Left ventricle myocardium superior (tissue), 1 donor: ENCODE data around the gene PHACTR1. TPM values are rescaled to one million over a fixed set of nuclear protein-coding genes. Genes with fewer than 3 reads are reported as not detected.

Experiments used
- ATAC-seq: fragments of 200-7000 bp; cut with Tn5 transposase; one replicate; pipeline ENCODE4 v1.9.1; 2020; ENCODE audit warnings: mild to moderate bottlenecking, moderate library complexity
- DNase-seq: peaks from one replicate; pipeline ENCODE4 v3.0.0-alpha.2; 2020
- intact Hi-C: fragments of 100-400 bp; cut with micrococcal nuclease; formaldehyde crosslinking; loops from one replicate; pipeline ENCODE4 v1.11.0; 2022
- total RNA-seq: library from RNA; stranded (reverse); fragmentation: NEBNext Ultra II Directional; extraction: Animal tissue kit (Norgen Biotek cat#: 25700); gene quantifications from one replicate; pipeline ENCODE4 v1.2.1, GENCODE V29; 2021
- donor health status: DM: no; HTN: yes; CAD: no; lungs with severe emphysema.

The PHACTR1 gene
- total RNA-seq, 1 donor from 2014 or later, result 124 TPM

GRCh38 chr6:12841619-12842018, 125.1 kb downstream of the PHACTR1 start:
- ATAC-seq (no peak), DNase-seq (no peak)
- intact Hi-C loops, result no loop called here

GRCh38 chr6:12842114-12842513, 125.5 kb downstream of the PHACTR1 start:
- intact Hi-C loops, result no loop called here
- no peak for ATAC-seq
- DNase-seq, result no peak

GRCh38 chr6:12842658-12843057, 126.1 kb downstream of the PHACTR1 start:
- DNase-seq (no peak), ATAC-seq (no peak)
- intact Hi-C loops, result no loop called here

GRCh38 chr6:12844284-12845223, 128.0 kb downstream of the PHACTR1 start:
- intact Hi-C loops, result no loop called here
- no peak for DNase-seq
- ATAC-seq, result no peak

- DNase-seq (no peak), ATAC-seq (no peak)
- intact Hi-C loops, result no loop called here
Measured at GRCh38 chr6:12845224-12846004, 128.8 kb downstream of the PHACTR1 start.

- intact Hi-C loops, result no loop called here
- DNase-seq (no peak), ATAC-seq (no peak)
Measured at GRCh38 chr6:12848964-12849808, 132.6 kb downstream of the PHACTR1 start.

GRCh38 chr6:12849809-12850198, 133.2 kb downstream of the PHACTR1 start:
- ATAC-seq, result no peak
- no peak for DNase-seq
- intact Hi-C loops, result no loop called here

GRCh38 chr6:12851123-12851695, 134.6 kb downstream of the PHACTR1 start:
- no peak for ATAC-seq
- intact Hi-C loops, result no loop called here
- no peak for DNase-seq

- no peak for ATAC-seq
- intact Hi-C loops, result no loop called here
- DNase-seq, result no peak
Measured at GRCh38 chr6:12861603-12862002, 145.0 kb downstream of the PHACTR1 start.

- no peak for ATAC-seq
- DNase-seq, result no peak
- intact Hi-C loops, result no loop called here
Measured at GRCh38 chr6:12865117-12865516, 148.6 kb downstream of the PHACTR1 start.

- intact Hi-C loops, result no loop called here
- ATAC-seq, result no peak
- no peak for DNase-seq
Measured at GRCh38 chr6:12865671-12866181, 149.2 kb downstream of the PHACTR1 start.

GRCh38 chr6:12866422-12867029, 150.0 kb downstream of the PHACTR1 start:
- intact Hi-C loops, result no loop called here
- ATAC-seq, result no peak
- DNase-seq, result no peak

- ATAC-seq (no peak), DNase-seq (no peak)
- intact Hi-C loops, result no loop called here
Measured at GRCh38 chr6:12869816-12870432, 153.4 kb downstream of the PHACTR1 start.

GRCh38 chr6:12873691-12874090, 157.1 kb downstream of the PHACTR1 start:
- ATAC-seq, result no peak
- intact Hi-C loops, result no loop called here
- DNase-seq, result no peak

- intact Hi-C loops, result no loop called here
- ATAC-seq, result no peak
- DNase-seq, result no peak
Measured at GRCh38 chr6:12875051-12875450, 158.5 kb downstream of the PHACTR1 start.

- ATAC-seq (no peak), DNase-seq (no peak)
- intact Hi-C loops, result no loop called here
Measured at GRCh38 chr6:12878741-12879140, 162.2 kb downstream of the PHACTR1 start.

GRCh38 chr6:12882761-12883290, 166.3 kb downstream of the PHACTR1 start:
- ATAC-seq, result no peak
- DNase-seq, result no peak
- intact Hi-C loops, result no loop called here

GRCh38 chr6:12884983-12885382, 168.4 kb downstream of the PHACTR1 start:
- intact Hi-C loops, result no loop called here
- ATAC-seq (no peak), DNase-seq (no peak)
